HL-60/S4 treated with phorbol 12-myristate 13-acetate at 8.2 ng/mL for 4 days and 3 days (cell line): ENCODE measurements around the gene SYNGR1.
"Not testable (repeated sequence)": the region's sequence is repeated elsewhere in the genome, so short reads cannot be mapped to it uniquely, and the experiment has no call there.

Source experiments
- in situ Hi-C: fragments of 300-500 bp; cut with MboI; formaldehyde crosslinking; loops from 2 replicates; pipeline ENCODE4 v1.15.0; 2022; ENCODE audit warnings: low sequenced_read_pairs

The SYNGR1 gene

GRCh38 chr22:39405346-39406085 is 55.7 kb downstream of the SYNGR1 start:
- in situ Hi-C loops, result no loop called here

GRCh38 chr22:39408173-39408572 is 58.4 kb downstream of the SYNGR1 start:
- in situ Hi-C loops, result no loop called here

GRCh38 chr22:39408807-39409206 is 59.0 kb downstream of the SYNGR1 start:
- in situ Hi-C loops, result no loop called here

GRCh38 chr22:39409516-39410029 is 59.8 kb downstream of the SYNGR1 start:
- in situ Hi-C loops, result no loop called here

GRCh38 chr22:39410264-39410663 is 60.5 kb downstream of the SYNGR1 start:
- in situ Hi-C loops, result no loop called here

- in situ Hi-C loops, result not testable (repeated sequence)
Observed at GRCh38 chr22:39411828-39412365, 62.1 kb downstream of the SYNGR1 start.

GRCh38 chr22:39413204-39413603 is 63.4 kb downstream of the SYNGR1 start:
- in situ Hi-C loops, result not testable (repeated sequence)

- in situ Hi-C loops, result no loop called here
Observed at GRCh38 chr22:39414377-39414776, 64.6 kb downstream of the SYNGR1 start.

GRCh38 chr22:39414886-39415285 is 65.1 kb downstream of the SYNGR1 start:
- in situ Hi-C loops, result no loop called here

GRCh38 chr22:39415506-39415905 is 65.7 kb downstream of the SYNGR1 start:
- in situ Hi-C loops, result no loop called here

- in situ Hi-C loops, result no loop called here
Observed at GRCh38 chr22:39416319-39416718, 66.5 kb downstream of the SYNGR1 start.

GRCh38 chr22:39417641-39418040 is 67.8 kb downstream of the SYNGR1 start:
- in situ Hi-C loops, result no loop called here

GRCh38 chr22:39418696-39419095 is 68.9 kb downstream of the SYNGR1 start:
- in situ Hi-C loops, result no loop called here

- in situ Hi-C loops, result no loop called here
Observed at GRCh38 chr22:39419096-39419495, 69.3 kb downstream of the SYNGR1 start.

- in situ Hi-C loops, result no loop called here
Observed at GRCh38 chr22:39419911-39420310, 70.1 kb downstream of the SYNGR1 start.

GRCh38 chr22:39421691-39422090 is 71.9 kb downstream of the SYNGR1 start:
- in situ Hi-C loops, result no loop called here

- in situ Hi-C loops, result no loop called here
Observed at GRCh38 chr22:39422101-39422500, 72.3 kb downstream of the SYNGR1 start.

- in situ Hi-C loops, result no loop called here
Observed at GRCh38 chr22:39422721-39423120, 72.9 kb downstream of the SYNGR1 start.

GRCh38 chr22:39423976-39424375 is 74.2 kb downstream of the SYNGR1 start:
- in situ Hi-C loops, result no loop called here

GRCh38 chr22:39426380-39427043 is 76.7 kb downstream of the SYNGR1 start:
- in situ Hi-C loops, result no loop called here

- in situ Hi-C loops, result no loop called here
Observed at GRCh38 chr22:39427751-39428596, 78.2 kb downstream of the SYNGR1 start.
